GM21526 (cell line): ENCODE results near the gene CNST.
"Not testable (repeated sequence)": the region's sequence is repeated elsewhere in the genome, so short reads cannot be mapped to it uniquely, and the experiment has no call there.

Source experiments
- ATAC-seq: cut with Tn5 transposase; IDR thresholded peaks from one replicate; pipeline ENCODE4 v1.9.1; 2021; ENCODE audit warnings: moderate library complexity; ENCODE audit not compliant: unreplicated experiment, low FRiP score

Gene CNST

DNA sequence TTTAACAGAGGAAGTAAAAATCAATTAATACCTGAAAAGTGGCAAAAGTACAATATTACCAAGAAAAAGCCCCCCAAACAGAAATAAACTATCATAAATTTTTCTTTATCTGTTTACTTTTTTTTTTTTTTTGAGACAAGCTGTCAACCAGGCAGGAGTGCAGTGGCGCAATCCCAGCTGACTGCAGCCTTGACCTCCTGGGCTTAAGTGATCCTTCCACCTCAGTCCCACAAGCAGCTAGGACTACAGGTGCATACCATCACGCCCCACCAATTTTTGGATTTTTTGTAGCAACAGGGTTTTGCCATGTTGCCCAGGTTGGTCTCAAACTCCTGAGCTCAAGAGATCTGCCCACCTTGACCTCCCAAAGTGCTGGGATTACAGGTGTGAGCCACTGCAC is 8.2 kb upstream of the CNST start:
- no peak for ATAC-seq

DNA sequence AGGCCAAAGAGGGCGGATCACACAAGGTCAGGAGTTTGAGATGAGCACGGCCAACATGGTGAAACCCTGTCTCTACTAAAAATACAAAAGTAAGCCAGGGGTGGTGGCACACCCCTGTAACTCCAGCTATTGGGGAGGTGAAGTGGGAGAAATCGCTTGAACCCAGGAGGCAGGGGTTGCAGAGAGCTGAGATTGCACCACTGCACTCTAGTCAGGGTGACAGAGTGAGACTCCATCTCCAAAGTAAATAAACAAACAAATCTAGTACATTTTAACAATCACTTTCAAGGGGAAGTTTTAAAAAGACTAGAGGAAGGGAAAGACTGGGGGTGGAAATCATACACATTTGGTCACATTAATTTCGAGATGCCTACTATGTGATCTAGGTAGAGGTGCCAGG is 6.9 kb upstream of the CNST start:
- ATAC-seq: no peak

DNA sequence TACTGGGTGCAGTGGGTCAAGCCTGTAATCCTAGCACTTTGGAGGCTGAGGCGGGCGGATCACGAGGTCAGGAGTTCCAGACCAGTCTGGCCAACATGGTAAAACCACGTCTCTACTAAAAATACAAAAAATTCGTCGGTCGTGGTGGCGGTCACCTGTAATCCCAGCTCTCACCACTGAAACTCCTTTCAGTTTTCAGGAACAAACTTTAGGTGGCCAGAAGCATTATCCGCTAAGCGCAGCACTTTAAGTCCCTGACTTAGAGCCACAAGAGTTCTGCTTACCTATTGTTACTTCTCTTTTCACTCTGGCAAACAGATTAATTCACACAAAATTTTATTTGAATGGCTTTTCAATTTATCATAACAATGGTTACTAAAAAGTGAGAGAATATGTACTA is 5.4 kb upstream of the CNST start:
- not testable (repeated sequence) for ATAC-seq

DNA sequence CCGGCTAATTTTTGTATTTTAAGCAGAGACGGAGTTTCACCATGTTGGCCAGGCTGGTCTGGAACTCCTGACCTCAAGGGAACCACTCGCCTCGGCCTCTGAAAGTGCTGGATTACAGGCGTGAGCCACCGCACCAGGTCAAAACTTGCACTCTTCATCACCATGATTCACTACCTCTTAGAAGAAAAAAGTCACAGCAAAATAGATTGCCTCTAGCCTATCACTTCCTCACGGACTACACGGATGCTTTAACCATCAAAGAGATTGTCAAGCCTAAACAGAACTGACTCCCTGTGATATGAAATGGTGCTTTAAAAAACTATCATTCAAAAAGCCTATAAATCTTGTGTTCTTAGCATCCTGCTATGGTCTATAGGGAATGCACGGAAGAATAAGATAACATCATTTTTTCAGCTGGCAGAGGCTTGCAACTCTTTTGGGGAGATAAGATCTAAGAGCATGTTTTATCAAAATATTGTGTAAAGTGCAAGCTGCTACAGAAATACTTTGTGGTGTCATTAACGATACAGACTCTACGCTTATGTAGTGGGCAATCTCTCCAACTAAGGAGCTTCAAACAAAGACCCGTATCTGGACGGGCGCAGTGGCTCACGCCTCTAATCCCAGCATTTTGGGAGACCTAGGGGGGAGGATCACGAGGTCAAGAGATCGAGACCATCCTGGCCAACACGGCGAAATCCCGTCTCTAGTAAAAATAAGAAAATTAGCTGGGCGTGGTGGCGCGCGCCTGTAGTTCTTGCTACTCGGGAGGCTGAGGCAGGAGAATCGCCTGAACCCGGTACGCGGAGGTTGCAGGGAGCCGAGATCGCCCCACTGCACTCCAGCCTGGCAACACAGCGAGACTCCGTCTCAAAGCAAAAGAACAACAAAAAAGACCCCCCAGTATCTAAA is 1.2 kb upstream of the CNST start:
- ATAC-seq: no peak

DNA sequence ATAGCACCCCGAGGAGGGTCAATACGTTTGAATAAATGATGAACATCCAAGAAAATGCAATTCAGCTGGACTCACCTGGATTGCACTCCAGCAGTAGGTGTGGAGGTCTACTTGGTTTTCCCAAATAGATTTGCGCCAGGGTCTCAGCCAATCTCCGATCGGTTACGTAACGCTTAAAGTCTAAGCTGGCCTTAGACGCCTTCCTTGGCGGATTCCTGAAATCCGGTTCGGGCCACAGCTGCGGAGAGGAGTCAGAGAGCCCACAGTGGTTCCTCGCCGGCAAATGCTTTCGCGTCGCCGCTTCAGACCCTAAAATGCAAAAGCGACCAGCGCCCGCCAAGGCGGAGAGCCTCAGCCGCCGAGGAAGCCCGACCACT is 517 bp upstream of the CNST start:
- no peak for ATAC-seq

DNA sequence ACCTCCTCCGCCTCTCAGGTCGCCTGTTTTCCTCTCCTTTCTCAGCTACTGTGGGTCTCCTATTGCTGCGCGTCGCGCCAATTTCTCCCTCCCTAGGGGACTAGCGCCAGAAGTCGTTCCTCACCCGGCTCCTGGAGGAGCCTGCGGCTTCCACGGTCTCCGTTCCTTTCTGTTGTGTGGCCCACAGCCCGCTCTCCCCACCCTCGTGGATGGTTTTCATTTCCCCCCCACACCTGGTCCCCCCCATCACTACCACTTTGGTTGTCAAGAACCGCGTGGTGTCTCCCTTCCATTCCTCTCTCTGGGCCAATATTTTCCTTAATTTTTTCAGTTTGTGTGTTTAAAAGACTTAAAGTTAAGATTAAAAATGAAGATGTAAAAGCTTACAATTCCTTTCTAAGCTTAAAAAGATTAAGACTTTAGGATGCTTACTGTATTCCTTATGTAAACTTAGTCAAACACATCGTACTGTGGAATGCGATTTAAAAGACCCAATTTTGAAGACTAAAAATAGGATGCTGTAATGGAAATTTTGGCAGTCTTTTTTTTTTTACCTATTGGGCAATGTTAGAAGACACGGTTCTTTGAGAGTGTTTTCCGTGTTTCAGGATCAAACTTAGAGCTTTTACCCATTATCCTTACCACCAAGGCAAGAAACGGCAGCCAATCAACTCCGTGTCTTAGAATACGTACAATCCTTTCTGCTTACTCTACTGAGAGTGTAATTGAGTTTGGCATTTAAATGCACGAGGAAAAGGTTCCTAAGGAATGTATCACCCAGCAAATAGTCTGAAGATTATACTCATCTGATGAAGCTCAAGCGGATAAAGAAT is 773 bp downstream of the CNST start:
- ATAC-seq: peak; percentile 26

DNA sequence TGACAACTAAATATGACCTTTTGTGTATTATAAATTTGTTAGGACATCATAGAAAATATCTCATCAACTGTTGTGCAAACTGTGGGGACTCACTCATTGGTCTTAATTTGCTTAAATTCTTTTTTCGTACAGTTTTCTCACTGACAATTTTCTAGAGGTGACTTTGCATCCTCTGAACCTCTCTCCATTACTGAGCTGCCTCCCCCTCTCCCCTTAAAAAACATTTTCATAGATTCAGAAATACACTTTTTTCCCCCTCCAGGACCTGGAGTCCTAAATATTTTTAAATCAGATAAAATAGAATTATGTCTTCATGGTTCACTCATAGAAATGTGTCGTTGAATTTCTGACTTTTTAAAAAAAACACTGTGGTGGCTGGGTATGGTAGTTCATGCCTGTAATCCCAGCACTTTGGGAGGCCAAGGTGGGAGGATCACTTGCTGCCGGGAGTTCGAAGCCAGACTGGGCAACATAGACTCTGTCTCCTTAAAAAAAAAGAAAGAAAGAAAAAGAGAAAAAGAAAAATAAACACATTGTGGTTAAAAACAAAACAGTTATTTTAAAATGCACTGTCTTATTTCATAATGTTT is 1.5 kb downstream of the CNST start:
- no peak for ATAC-seq

DNA sequence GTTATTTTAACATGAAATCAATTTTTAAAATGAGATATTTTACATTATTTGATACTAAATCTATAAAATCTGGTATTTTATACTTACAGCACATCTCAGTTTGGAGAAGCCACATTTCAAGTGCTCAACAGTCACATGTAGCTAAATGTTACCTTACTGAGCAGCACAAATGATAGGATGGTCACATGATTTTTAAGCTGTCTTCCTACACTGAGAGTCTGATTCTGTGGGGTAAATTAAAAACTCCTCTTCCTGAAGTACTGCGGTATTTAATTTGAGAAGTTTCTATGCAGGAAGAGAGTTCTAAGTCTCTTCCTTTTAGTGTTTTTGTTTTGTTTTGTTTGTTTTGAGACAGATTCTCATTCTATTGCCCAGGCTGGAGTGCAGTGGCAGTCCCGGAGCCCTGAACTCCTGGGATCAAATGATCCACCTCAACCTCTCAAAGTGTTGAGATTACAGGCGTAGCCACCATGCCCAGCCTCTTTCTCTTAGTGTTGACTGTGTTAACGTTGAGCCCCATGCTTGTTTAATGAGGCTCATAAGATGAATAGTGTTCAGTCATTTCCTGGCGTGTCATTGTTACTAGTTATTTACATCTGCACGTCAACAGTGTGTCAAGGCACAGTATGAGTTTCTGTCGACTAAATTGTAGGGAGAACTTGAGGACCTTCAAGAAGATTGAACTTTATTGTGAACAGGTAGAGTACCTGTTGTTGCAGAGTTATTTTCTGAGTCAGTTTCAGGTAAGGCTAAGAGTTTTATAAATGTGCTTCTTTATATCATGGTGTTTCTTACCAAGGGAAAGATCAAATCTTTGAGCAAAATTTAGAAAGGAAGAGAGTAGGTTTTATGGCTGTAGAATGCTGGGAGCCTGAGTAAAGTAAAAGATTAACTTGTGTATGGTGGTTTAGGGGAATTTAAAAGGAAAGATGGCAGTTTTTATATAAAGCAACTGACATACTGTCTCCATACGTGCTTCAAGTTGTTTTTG is 3.3 kb downstream of the CNST start:
- no peak for ATAC-seq

DNA sequence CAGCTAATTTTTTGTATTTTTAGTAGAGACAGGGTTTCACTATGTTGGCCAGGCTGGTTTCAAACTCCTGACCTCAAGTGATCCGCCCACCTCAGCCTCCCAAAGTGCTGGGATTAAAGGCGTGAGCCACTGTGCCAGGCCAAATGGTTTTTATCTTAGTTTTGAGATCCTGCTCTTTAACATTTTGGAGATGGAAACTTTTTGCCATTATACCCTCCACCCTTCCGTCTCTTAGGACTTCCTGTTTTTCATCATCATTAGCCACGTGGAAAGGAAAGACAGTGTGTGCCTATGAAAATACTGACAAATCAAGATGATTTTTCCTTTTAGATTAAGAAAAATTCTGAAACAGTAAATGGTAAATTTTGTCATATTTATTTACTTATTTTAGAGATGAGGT is 5.1 kb downstream of the CNST start:
- not testable (repeated sequence) for ATAC-seq

DNA sequence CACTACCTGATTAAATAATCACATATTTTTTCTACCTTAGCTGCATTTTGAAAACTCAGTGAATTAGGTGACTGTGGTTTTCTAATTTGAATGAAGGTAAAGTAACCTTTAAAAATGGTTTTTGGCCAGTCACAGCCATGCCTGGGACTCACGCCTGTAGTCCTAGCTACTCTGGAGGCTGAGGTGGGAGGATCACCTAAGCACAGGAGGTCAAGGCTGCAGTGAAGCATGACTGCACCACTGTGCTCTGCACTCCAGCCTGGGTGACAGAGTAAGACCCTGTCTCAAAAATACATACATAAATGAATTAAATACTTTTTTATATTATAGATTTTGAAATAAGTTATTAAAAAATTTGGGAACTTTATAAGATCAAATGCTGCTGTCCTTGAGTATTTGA is 5.7 kb downstream of the CNST start:
- no peak for ATAC-seq

DNA sequence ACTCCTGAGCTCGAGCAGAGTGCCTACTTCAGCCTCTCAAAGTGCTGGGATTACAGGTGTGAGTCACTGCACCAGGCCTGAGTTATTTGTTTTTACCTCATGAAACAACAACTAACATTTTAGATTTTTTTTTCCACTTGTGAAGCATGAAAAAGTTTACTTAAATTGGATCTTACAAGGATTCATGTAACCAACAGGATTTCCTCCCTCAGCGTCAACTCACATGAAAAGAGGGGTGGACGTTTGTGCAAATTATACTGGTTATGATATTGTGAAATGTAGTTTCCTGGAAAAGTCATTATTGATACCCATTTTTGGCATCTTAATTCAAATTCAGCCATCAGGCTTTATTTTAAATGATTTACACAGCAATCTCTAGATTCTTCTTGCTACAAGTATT is 6.5 kb downstream of the CNST start:
- ATAC-seq: no peak

DNA sequence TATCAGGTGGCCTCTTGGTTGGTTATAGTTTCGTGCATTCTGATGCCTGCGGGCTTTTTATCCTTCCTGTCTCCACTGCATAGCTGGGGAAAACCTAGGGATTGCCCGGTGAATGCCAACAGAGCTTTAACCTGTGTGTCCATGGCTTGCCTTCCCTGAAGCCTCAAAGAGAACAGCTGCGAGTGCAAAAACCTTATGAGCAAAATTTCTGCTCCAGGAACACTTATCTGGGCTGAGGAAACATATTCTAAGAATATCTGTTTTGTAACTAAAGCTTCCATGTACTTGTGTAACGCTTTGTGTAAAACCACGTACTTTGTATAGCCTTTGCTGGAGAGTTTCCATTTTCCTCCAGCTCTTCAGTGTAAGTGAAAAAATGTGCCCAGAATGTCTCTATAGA is 7.2 kb downstream of the CNST start:
- no peak for ATAC-seq

DNA sequence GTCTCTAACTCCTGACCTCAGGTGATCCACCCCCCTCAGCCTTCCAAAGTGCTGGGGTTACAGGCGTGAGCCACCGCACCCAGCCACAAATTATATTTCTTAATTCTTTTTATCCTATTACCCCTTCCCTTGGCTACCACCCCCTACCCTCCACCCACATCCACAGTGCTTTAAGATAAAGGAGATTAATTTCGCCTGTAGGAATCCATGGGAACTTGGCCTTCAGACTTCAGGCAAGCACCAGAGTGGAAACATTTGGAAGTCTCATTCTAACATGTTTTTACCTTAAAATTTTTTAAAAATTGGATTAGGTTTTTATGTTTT is 10.4 kb downstream of the CNST start:
- ATAC-seq: no peak

DNA sequence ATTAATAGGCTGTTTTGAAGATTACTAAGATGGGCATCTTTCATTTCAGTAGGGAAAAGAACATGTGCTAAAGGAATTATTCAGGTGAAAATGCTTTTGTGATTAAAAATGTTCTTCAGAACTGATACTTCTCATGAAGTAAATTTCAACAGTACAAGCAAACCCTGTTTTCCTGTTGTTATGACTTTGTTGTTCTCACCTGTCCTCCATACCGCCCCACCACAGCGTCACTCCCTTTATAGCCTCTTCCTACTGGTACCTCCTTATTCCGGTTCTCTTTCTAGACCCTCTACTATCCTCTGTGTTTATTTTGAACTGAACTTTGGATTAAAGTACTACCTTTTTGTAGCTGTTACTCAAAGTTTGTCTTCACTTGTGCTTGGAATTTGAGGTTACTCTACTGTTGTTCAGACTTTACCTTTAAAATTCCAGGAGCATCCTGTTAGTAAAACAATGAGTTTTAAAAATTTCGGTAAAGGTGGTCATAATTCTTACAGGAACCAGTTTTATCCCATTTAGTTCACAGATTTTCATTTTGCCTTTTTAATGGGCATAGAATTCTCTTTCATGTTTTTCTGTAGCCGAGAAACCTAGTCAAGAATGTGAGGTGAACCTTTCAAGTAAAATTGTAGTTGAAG is 10.9 kb downstream of the CNST start:
- no peak for ATAC-seq

DNA sequence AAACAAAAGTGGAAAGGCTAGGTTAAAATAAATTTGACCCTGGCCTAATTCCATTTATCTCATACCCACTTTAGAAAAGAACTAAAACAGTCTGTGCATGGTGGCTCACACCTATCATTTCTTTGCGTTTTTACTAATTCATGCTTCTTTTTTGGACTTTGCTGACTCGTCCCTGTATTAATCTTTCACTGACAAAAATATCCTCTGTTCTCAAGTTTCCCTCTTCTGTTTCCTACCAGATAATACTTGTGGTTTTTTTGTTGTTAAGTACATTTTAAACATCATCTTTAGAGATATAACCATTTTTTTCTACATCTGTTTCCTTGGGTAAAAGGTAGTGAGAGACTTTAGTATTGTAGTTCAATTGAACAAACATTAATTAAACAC is 11.5 kb downstream of the CNST start:
- no peak for ATAC-seq

DNA sequence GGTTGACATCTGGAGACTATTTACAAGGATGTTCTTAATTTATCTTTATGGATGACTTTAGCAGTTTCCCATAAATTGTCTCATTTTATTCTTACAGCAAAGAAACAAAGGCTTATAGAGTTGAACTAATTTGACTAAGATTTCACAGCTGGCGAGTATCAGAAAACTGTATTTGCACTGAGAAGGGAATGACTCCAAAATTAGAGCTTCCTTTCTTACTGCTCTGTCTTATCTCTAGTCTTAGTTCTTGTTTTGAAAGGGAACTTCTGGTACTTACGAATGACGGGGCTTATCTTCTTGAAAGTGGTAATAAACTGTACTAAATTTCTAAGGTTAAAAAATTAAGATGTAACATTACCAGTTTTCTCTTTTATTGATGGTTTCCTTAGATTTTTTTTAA is 13.6 kb downstream of the CNST start:
- peak; percentile 79 for ATAC-seq

DNA sequence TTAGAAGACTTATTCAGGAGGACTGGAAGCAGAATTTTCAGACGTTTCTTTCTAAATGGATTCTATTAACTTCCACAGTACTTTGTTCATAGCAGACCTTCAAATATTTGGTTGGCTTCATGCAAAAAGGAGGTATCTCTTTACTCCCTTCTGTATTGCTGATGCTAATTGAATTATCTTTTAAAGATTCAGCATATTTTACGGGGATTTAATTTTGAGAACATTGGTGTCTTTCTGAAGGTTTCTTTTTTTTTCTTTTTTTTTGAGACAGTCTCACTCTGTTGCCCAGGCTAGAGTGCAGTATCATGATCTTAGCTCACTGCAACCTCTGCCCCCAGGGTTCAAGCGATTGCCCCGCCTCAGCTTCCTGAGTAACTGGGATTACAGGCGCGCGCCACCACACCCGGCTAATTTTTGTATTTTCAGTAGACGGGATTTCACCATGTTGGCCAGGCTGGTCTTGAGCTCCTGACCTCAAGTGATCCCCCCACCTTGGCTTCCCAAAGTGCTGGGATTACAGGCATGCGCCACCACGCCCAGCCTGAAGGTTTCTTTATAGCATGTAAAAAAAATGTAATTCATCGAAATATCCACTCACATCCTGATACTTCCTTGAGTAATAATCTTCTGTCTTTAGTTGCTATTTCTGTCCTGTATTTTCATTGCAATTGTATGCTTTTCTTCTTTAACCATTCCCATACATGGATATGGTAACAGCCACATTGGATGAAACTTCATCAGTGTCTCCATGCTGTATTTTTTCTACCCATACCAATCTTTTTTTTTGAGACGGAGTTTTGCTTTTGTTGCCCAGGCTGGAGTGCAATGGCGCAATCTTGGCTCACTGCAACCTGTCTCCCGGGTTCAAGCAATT is 14.5 kb downstream of the CNST start:
- ATAC-seq: no peak

DNA sequence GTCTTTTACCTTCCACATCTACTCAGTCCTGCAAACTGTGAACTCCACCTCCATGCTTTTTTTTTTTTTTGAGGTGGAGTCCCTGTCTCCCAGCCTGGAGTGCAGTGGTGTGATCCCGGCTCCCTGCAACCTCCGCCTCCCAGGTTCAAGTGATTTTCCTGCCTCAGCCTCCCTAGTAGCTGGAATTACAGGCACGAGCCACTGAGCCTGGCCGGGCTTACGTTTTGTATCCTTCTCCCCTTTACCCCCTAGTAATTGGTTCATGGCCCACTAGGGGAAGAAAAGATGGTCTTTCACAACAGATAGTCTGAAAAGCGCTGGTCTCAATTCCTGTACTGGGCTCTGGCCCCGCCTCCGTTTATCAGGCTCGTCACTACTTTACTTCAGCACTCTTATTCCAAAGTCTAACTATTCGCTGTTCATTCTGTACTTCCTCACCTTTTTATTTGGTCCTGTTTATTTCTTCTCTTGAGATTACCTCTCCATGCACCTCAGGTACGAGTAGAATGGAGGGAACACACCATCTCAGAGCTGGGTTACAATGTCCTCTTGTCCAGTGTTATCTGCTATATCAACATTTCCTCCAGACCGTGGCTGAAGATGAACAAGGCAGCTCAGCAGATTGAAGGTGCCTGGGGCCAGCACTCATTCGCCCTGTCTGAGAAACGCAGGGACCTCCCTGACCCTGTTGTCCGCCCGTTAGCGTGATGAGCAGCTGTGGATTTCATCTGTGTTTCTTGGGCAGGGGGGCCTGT is 16.2 kb downstream of the CNST start:
- ATAC-seq: no peak
